GM19023 (cell line): ENCODE measurements around the gene ZNF556.

ENCODE experiments used
- ATAC-seq: cut with Tn5 transposase; IDR thresholded peaks from one replicate; pipeline ENCODE4 v1.9.1; 2021; ENCODE audit warnings: mild to moderate bottlenecking, moderate library complexity; ENCODE audit not compliant: unreplicated experiment

Gene ZNF556

DNA sequence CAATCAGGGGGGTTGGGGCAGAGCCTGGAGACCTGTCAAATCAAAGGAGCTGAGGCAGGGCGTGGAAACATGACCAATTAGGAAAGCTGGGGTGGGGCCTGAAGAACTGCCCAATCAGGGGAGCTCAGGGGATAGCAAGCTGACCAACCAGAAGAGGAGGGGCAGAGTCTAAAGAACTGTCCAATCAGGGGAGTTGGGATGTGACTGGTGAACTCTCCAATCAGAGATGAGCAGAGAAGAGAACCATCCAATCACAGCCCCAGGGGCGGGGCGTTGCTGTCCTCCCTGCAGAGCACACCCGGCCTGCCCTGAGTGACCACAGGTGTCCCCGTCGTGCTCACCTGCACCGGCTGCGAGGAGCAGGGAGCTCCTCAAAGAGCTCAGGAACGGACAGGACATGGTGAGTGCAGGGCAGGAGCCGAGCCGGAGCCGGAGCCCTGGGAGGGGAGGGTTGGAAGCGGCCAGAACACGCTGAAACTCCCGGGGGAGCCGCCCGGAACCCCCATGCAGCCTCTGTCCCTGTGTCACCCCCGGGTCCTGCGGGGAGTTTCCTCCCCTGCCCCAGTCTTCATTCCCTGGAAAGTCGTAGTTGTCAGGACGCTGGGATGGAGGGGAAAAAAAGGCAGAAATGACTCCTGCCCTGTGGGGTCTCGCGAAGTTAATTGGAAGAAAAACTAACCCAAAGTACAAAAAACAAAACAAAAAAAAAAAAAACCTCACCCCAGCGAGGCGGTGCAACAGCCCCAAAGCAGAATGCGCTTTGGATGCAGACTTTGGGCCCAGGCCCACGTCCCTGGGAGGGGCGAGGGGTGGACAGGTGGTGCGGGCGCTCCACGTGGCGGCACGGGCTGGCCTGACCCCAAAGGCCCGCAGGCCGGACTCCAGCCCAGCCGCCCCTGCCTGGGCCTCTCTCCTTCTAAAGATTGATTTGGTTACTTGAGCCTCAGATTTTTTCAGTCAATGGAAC, at the start of gene ZNF556:
Gene ZNF556 (plus strand): TSS at position 311 of the 967 bp plus-strand sequence. CDS start 87 bp downstream, at position 398.
- ATAC-seq: no peak

DNA sequence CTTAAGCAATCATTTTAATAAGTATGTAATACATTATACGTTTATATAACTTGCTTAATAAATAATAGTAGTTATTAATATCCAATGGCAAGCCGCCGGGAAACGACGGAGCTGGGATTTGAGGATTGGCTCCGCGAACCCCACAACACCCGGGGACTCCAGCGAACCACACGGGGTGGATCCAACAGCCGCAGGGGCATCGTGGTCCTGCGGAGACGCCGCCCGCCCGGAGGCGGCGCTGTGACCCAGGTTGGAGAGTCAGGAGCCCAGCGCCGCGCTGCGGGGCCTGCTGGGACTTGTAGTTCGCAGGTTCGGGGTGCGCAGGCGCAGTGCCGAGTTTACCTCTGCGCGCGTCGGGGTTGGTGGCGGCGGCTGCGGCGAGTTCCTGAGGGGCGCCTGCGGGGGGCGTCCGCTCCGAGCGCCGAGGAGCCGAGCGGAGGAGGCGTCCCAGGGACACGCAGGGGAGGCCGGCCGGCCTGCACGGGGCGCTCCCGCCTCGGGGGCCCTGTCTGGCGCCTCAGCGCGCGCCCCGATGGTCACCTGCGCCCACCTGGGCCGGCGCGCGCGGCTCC, 47.5 kb upstream of the ZNF556 start, which contains the start of gene ZNF554:
Gene ZNF554 (plus strand): TSS at position 329 of the 572 bp plus-strand sequence. CDS start 204 bp downstream, at position 533.
- peak; percentile 88 for ATAC-seq

- no peak for ATAC-seq
Measured at GRCh38 chr19:2820112-2820702, 46.9 kb upstream of the ZNF556 start.

DNA sequence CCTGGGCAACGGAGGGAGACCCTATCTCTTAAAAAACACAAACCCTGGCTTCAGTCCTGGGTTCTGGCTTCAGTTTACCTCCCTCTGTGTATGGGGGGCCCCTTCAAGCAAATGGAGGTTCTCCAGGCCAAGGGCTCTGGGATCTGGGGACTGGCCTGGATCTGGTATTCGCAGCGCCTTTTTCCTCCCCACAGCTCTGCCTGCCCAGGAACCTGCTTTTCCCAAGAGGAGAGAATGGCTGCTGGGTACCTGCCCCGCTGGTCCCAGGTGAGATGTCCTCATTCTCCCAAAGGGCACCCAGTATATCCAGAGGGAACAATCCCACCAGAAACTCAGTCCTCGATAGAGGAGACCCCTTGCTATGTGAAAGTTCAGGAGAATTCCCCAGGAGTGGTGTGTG, 44.3 kb upstream of the ZNF556 start:
- ATAC-seq: no peak

DNA sequence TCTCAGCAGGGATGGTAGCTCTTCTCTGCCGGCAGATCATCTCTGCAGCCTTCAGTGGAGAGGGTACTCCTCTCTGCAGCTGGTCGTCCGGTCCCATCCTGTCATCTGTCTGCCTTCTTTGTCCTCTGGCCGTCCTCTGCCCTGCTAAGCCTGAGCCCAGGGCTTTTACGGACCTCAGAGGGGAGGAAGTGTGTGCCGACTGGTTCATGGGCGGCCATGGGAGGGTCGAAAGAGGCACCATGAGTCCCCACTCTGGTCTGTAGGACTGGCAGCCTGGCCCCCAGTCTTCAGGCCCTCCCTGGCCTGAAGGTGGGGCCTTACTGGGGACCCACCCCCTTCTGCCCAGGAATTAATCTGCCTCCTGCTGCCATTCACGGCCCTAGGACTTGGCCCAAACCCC, 43.5 kb upstream of the ZNF556 start:
- ATAC-seq: no peak

DNA sequence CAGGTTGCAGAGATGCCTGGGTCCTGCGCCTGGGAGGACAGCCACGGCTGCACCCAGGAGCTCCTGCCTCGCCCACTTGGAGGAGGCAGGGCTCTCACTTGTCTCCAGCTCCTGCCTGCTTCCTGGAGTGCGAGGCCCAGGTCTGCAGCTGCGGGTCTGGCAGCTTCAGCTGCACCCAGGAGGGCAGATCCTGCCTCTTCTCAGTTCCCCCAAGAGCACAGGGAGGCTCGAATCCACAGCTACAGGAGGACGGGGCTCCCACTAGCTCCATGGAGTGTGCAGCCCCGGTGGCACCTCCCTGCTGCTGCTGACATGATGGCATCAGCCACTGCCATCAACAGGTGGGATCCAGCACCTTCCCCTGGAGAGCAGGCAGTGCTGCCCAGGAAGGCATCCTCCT, 43.0 kb upstream of the ZNF556 start:
- no peak for ATAC-seq

DNA sequence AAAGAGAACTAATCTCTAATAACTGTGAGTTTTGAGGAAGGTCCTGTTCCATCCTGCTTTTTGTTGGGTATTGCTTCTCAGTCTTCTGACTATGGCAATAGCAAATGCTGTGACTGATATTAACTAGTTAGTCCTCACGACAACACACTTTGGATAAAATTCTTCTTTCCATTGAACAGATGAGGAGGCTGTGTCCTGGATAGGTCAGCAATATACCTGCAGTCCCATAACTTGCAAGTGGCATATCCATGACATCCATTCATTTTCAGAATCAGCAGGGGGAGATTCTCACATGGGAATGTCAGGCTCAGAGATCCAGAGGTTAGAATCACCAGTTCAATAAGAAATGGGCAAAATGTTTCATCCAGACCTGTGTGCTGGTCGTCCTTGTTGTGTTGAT, 40.1 kb upstream of the ZNF556 start:
- no peak for ATAC-seq

GRCh38 chr19:2827840-2828489, 39.2 kb upstream of the ZNF556 start:
- no peak for ATAC-seq

DNA sequence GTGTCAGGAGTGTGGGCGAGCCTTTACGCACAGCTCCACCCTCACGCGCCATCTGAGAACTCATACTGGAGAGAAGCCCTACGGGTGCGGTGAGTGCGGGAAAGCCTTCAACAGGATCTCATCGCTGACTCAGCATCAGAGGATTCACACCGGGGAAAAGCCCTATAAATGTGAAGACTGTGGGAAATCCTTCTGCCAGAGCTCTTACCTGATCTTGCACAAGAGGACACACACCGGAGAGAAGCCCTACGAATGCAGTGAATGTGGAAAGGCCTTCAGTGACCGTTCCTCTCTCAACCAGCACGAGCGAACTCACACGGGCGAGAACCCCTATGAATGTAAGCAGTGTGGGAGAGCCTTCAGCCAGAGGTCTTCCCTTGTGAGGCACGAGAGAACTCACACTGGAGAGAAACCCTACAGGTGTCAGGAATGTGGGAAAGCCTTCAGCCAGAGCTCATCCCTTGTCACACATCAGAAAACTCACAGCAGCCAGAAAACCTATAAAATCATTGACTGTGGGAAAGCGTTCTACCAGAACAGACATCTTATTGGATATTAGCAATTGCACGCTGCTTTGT, 32.8 kb upstream of the ZNF556 start:
- no peak for ATAC-seq

DNA sequence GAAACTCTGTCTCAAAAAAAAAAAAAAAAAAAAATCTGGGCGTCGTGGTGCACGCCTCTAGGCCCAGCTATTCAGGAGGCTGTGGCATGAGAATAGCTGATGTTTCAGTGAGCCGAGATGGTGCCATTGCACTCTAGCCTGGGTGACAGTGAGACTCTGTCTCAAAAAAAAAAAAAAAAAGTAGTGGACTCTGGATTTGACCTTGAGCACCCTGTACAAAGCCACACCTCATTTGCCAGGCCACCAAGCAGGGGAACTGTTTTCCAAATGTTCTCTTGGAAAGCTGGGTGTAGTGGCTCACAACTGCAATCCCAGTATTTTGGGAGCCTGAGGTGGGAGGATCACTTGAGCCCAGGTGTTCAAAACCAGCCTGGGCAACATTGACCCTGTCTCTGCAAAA, 29.7 kb upstream of the ZNF556 start:
- no peak for ATAC-seq

DNA sequence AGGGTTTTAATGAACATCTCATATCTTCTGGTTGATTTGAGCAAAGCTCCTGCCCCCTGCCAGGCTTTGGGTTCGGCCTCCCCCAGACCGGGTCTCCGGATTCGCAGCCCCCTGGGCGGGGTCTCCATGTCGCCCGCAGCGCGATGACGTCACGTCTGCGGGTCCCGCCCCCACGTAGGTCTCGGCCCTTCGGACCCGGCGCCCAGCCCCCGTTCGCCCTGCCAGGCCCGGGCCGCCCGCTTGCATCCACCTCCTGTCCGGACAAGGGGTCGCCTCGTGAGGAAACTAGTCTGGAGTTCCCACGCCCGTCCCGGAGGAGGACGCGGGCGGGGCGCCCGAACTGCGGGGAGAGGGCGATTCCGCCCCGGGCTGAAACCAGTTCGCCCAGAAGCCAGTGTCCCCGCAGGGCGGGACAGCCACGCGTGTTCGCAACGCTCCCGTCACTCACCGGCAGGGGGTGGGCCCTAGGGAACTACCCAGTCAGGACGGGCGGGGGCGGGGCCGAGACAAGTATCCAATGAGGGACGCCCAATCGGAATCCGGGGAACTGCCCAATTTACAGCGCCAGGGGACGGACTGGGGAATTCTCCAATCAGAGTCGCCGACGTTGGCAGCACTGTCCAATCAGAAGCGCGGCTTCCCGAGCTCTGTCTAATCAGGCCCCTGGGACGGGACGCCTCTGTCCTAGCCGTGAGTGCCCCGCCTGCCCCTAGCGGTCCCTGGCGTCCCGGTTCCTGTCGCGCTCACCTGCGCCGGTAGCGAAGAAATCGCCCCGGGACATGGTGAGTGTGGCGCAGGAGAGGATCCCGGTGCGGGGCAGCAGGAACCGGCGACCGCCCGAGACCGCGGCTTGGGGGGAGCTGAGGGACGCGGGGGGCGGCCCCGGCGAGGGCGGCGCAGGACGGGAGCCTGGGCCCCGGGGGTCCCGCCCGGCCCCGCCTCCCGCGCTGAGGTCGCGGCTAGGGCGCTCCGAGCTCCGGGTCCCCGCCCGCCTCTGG, 26.0 kb upstream of the ZNF556 start, which contains the start of gene ZNF555:
Gene ZNF555 (plus strand): TSS at position 682 of the 998 bp plus-strand sequence. CDS start 98 bp downstream, at position 780.
- peak; percentile 95 for ATAC-seq

- ATAC-seq: no peak
Measured at GRCh38 chr19:2841855-2842574, 25.1 kb upstream of the ZNF556 start.

DNA sequence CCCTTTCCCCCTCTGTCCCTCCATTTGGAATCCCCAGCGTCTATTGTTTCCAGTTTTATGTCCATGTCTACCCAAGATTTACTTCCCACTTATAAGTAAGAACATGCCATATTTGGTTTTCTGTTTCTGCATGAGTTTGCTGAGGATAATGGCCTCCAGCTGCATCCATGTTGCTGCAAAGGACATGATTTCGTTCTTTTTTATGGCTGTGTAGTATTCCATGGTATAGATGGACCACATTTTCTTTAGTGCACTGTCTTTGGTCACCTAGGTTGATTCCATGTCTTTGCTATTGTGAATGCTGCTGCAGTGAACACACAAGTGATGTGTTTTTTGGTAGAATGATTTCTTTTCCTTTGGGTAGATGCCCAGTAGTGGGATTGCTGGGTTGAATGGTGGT, 22.0 kb upstream of the ZNF556 start:
- ATAC-seq: no peak

DNA sequence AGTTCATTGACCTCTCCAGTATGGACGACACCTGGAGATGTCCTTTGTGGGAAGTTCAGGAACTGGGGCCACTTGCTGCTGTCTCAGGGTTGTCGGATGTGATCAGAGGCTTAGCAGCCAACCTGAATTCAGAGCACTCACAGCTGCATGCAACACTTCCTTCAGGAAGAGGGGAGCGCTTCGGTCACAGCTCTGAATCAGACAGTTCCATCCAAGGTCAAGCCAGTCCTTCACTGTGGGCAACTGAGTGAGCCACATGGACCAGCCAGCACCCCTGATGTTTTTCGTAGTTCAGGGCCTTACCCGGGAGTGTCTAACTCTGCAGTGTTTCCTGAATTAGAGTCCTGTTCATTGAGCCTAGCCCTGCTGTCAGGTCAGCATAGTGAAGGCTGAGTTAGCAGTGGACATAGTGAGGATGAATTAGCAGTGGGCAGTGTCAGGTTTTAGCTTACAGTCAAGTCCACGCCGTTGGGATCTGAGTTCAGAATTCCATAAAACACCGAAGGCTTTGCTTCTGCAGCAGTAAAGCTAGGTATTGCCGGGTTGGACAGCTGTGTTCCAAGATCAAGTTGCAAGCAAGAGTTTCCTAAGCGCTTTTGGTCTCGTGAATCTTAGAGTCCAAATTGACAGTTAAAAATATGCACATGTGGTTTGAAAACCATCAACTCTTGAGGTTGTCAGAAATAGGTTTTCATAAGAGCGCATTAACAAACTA, 20.8 kb upstream of the ZNF556 start:
- ATAC-seq: no peak

DNA sequence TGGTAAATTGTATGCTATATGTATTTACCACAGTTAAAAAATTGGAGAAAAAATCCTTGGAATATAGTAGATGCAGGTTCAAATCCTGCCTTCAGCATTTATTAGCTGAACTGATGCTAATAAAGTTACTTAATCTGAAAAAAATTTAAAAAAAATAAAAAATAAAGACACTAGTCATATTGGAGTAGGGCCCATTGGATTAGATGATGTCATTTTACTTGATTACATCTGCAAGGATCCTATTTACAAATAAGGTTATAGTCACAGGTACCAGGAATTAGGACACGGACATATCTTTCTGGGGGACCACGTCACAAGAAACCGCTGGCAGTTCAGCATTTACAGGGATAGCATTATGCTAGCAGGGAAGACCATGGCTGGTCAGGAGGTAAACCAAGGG, 19.6 kb upstream of the ZNF556 start:
- no peak for ATAC-seq

- ATAC-seq: no peak
Measured at GRCh38 chr19:2848616-2849015, 18.5 kb upstream of the ZNF556 start.

GRCh38 chr19:2850256-2850925, 16.7 kb upstream of the ZNF556 start:
- no peak for ATAC-seq

DNA sequence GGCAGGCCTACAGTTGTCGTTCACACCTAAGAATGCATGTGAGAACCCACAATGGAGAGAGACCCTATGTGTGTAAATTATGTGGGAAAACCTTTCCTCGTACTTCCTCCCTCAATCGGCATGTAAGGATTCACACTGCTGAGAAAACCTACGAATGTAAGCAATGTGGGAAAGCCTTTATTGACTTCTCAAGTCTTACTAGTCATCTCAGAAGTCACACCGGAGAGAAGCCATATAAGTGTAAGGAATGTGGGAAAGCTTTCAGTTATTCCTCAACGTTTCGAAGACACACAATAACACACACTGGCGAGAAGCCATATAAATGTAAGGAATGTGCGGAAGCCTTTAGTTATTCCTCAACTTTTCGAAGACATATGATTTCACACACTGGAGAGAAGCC, 14.5 kb upstream of the ZNF556 start:
- ATAC-seq: no peak
